Body of pancreas (tissue), 4 donors: ENCODE measurements around the gene DPP9.

Experiments used
- POLR2A ChIP-seq, 3 donors: fragments of 450-650 bp; IDR thresholded peaks; one replicate each; pipeline ENCODE4 v1.6.1; 2016; ENCODE audit warnings: antibody characterized with exemption in 3 of 3, mild to moderate bottlenecking in 2 of 3
- TF ChIP-seq, protein P1 (sequence below), 7 experiments: fragments of 450-650 bp in 4 of 7; fragments of 200-600 bp in 3 of 7; sonication (generic) in 3 of 7; IDR thresholded peaks; one replicate each; pipeline ENCODE4 v1.5.1; 2016 to 2019; ENCODE audit warnings: antibody characterized with exemption in 7 of 7

GRCh38 chr19:4693078-4693350 is 30.6 kb downstream of the DPP9 start:
- TF ChIP-seq, protein P1, sequence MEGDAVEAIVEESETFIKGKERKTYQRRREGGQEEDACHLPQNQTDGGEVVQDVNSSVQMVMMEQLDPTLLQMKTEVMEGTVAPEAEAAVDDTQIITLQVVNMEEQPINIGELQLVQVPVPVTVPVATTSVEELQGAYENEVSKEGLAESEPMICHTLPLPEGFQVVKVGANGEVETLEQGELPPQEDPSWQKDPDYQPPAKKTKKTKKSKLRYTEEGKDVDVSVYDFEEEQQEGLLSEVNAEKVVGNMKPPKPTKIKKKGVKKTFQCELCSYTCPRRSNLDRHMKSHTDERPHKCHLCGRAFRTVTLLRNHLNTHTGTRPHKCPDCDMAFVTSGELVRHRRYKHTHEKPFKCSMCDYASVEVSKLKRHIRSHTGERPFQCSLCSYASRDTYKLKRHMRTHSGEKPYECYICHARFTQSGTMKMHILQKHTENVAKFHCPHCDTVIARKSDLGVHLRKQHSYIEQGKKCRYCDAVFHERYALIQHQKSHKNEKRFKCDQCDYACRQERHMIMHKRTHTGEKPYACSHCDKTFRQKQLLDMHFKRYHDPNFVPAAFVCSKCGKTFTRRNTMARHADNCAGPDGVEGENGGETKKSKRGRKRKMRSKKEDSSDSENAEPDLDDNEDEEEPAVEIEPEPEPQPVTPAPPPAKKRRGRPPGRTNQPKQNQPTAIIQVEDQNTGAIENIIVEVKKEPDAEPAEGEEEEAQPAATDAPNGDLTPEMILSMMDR (IDR thresholded peaks at IDR 0.05): no peak
- TF ChIP-seq POLR2A (IDR thresholded peaks at IDR 0.05): no peak
